BJ (cell line): ENCODE measurements around the gene VCL. TPM values are rescaled to one million over a fixed set of nuclear protein-coding genes. Genes with fewer than 3 reads are reported as not detected.
"Not testable (repeated sequence)": the region's sequence is repeated elsewhere in the genome, so short reads cannot be mapped to it uniquely, and the experiment has no call there.

Experiments used
- CTCF ChIA-PET: fragments of 350-600 bp; formaldehyde crosslinking; extraction: SDS; loops from one replicate; lab custom pipeline; 2021; ENCODE audit warnings: antibody characterized with exemption, inconsistent platforms; lab: Yijun Ruan, JAX
- POLR2A ChIA-PET: fragments of 300-600 bp; sonication (Branson Sonifier 250); formaldehyde crosslinking; extraction: SDS; loops from one replicate; lab custom pipeline; 2021; ENCODE audit warnings: antibody characterized with exemption; lab: Charles Lee
- DNase-seq: peaks from one replicate; pipeline ENCODE4 v3.0.0-alpha.2; 2011; ENCODE audit warnings: low read depth
- H3K27me3 ChIP-seq: 2 replicates; pipeline ENCODE4 v1.6.0; 2011; ENCODE audit warnings: low read length; ENCODE audit not compliant: control insufficient read depth, insufficient read depth
- H3K36me3 ChIP-seq: 2 replicates; pipeline ENCODE4 v1.5.1; 2011; ENCODE audit warnings: low read length; ENCODE audit not compliant: control insufficient read depth, insufficient read depth
- H3K4me3 ChIP-seq: 2 replicates; pipeline ENCODE4 v1.5.1; 2011; ENCODE audit warnings: low read depth, mild to moderate bottlenecking, control low read depth, low read length
- CTCF ChIP-seq: IDR thresholded peaks from 2 replicates; pipeline ENCODE4 v1.5.1; 2011; ENCODE audit warnings: low read depth, mild to moderate bottlenecking, control low read depth, inconsistent platforms, low read length, moderate library complexity; ENCODE audit not compliant: insufficient read depth
- polyA plus RNA-seq: library from polyadenylated mRNA; depleted of rRNA; stranded (reverse); fragments of >200 nt; gene quantifications from 2 replicates; pipeline ENCODE4 v1.2.3, GENCODE V29; 2011

The VCL gene
- polyA plus RNA-seq, 1 experiment = 255 TPM

GRCh38 chr10:74008212-74008731 lies 10.4 kb downstream of the VCL start:
- Histone ChIP-seq H3K27me3 (no peaks in the 10 kb centered on the region), H3K36me3 (0 out of 2 replicates have a peak, but pooled peaks cover 1% of the 10 kb centered on the region), H3K4me3 (no peak overlapping the region)
- ChIA-PET CTCF (interaction anchor here (1.1 to 1.6 kb wide), 3 partner anchors 9 to 38 kb away, joined by 3 to 5 read pairs (median 3); no protein-coding TSS in a partner anchor), POLR2A (interaction anchor here (0.6 to 1.2 kb wide), 2 partner anchors 9 to 11 kb away, joined by 3 to 5 read pairs; partner anchors contain the start of gene VCL)
- DNase-seq = peak; percentile 91
- no peak for TF ChIP-seq CTCF

GRCh38 chr10:74011017-74011416 lies 13.1 kb downstream of the VCL start:
- H3K36me3 ChIP-seq = 0 out of 2 replicates have a peak, but pooled peaks cover 1% of the 10 kb centered on the region

GRCh38 chr10:74011770-74012169 lies 13.9 kb downstream of the VCL start:
- TF ChIP-seq CTCF = no peak
- POLR2A ChIA-PET = interaction anchor here (0.6 kb wide), 3 partner anchors 13 to 109 kb away, joined by 3 to 6 read pairs (median 3); no protein-coding TSS in a partner anchor
- Histone ChIP-seq H3K4me3 (no peak overlapping the region), H3K27me3 (no peaks in the 10 kb centered on the region), H3K36me3 (0 out of 2 replicates have a peak, but pooled peaks cover 1% of the 10 kb centered on the region)
- CTCF ChIA-PET = interaction anchor here (0.7 to 1.3 kb wide), 2 partner anchors 12 to 41 kb away, joined by 3 to 5 read pairs; no protein-coding TSS in a partner anchor
- DNase-seq = no peak

More at GRCh38 chr10:74011017-74011416, 13.1 kb downstream of the VCL start:
- DNase-seq = no peak
- no peaks in the 10 kb centered on the region for H3K27me3 ChIP-seq
- TF ChIP-seq CTCF = no peak
- H3K4me3 ChIP-seq = no peak overlapping the region
- POLR2A ChIA-PET = no interaction called here
- CTCF ChIA-PET = no interaction called here

- H3K4me3 ChIP-seq = no peak overlapping the region
- ChIA-PET POLR2A (interaction anchor here (0.6 kb wide), 1 partner anchor 23 kb away, joined by 6 read pairs; no protein-coding TSS in a partner anchor), CTCF (interaction anchor here (1.3 kb wide), 1 partner anchor 13 kb away, joined by 5 read pairs; no protein-coding TSS in a partner anchor)
- 0 out of 2 replicates have a peak, but pooled peaks cover 1% of the 10 kb centered on the region for H3K36me3 ChIP-seq
- no peak for TF ChIP-seq CTCF
- DNase-seq = no peak
- H3K27me3 ChIP-seq = no peaks in the 10 kb centered on the region
These were observed 14.6 kb downstream of the VCL start for GRCh38 chr10:74012480-74012879.

GRCh38 chr10:74013004-74013403 lies 15.1 kb downstream of the VCL start:
- Histone ChIP-seq H3K27me3 (no peaks in the 10 kb centered on the region), H3K4me3 (no peak overlapping the region), H3K36me3 (0 out of 2 replicates have a peak, but pooled peaks cover 1% of the 10 kb centered on the region)
- CTCF ChIA-PET = interaction anchor here (1.2 kb wide), 1 partner anchor 30 kb away, joined by 3 read pairs; no protein-coding TSS in a partner anchor
- DNase-seq = no peak
- no peak for TF ChIP-seq CTCF
- POLR2A ChIA-PET = no interaction called here

- CTCF ChIA-PET, DNase-seq, H3K4me3 ChIP-seq, H3K36me3 ChIP-seq, POLR2A ChIA-PET, H3K27me3 ChIP-seq: not testable (repeated sequence)
These were observed 16.7 kb downstream of the VCL start for GRCh38 chr10:74014574-74014973.
